Skeletal muscle satellite cell (primary cell): ENCODE measurements around the gene SHISAL1. TPM values are rescaled to one million over a fixed set of nuclear protein-coding genes. Genes with fewer than 3 reads are reported as not detected.

Source experiments
- H3K27me3 ChIP-seq: 2 replicates; pipeline ENCODE4 v1.7.0; 2013; ENCODE audit warnings: low read length; ENCODE audit not compliant: control insufficient read depth, insufficient read depth
- H3K36me3 ChIP-seq: 2 replicates; pipeline ENCODE4 v1.7.0; 2013; ENCODE audit warnings: mild to moderate bottlenecking, control low read depth, low read length; ENCODE audit not compliant: insufficient read depth
- H3K4me1 ChIP-seq: 2 replicates; pipeline ENCODE4 v1.7.0; 2013; ENCODE audit warnings: low read length; ENCODE audit not compliant: control insufficient read depth, insufficient read depth
- H3K4me2 ChIP-seq: 2 replicates; pipeline ENCODE4 v1.7.0; 2013; ENCODE audit warnings: mild to moderate bottlenecking, low read length
- H3K4me3 ChIP-seq: 2 replicates; pipeline ENCODE4 v1.7.0; 2013; ENCODE audit warnings: low read length
- H3K9ac ChIP-seq: 2 replicates; pipeline ENCODE4 v1.7.0; 2013; ENCODE audit warnings: mild to moderate bottlenecking, low read depth, low read length, moderate library complexity
- H3K9me3 ChIP-seq: replicated peaks from 2 replicates; pipeline ENCODE4 v1.7.0; 2013; ENCODE audit warnings: mild to moderate bottlenecking, control low read depth, low read length
- total RNA-seq: library from RNA; depleted of rRNA; stranded (reverse); fragments of >200 nt; gene quantifications from 2 replicates; pipeline ENCODE4 v1.2.3, GENCODE V29; 2012; rRNA removed

The SHISAL1 gene
- total RNA-seq, result 0.76 and 0.87 TPM in 2 replicates

GRCh38 chr22:44312766-44313165 lies at the start of gene SHISAL1:
TSS of gene SHISAL1 (minus strand) at chr22:44312951. CDS start at chr22:44300945, 12,006 bp downstream.
- Histone ChIP-seq H3K4me1 (peaks cover 40% of the 10 kb centered on the region), H3K4me2 (peak within 1 kb of the TSS; percentile 31), H3K36me3 (no peaks in the 10 kb centered on the region), H3K9me3 (no peaks in the 10 kb centered on the region), H3K4me3 (no peak within 1 kb of the TSS), H3K9ac (peak within 1 kb of the TSS; percentile 34), H3K27me3 (peaks cover 8% of the 10 kb centered on the region)

- H3K27me3 ChIP-seq, result peaks cover 11% of the 10 kb centered on the region
- H3K9ac ChIP-seq, result peak overlapping the region; percentile 65
- peaks cover 54% of the 10 kb centered on the region for H3K4me1 ChIP-seq
- H3K4me3 ChIP-seq, result no peak overlapping the region
- H3K4me2 ChIP-seq, result peak overlapping the region; percentile 76
- no peaks in the 10 kb centered on the region for H3K9me3 ChIP-seq
- no peaks in the 10 kb centered on the region for H3K36me3 ChIP-seq
Measured at GRCh38 chr22:44361391-44362126, 48.8 kb upstream of the SHISAL1 start.

- no peaks in the 10 kb centered on the region for H3K36me3 ChIP-seq
- peak overlapping the region; percentile 76 for H3K4me2 ChIP-seq
- H3K9me3 ChIP-seq, result no peaks in the 10 kb centered on the region
- H3K4me3 ChIP-seq, result peak overlapping the region; percentile 34
- H3K27me3 ChIP-seq, result peaks cover 11% of the 10 kb centered on the region
- peak overlapping the region; percentile 65 for H3K9ac ChIP-seq
- peaks cover 54% of the 10 kb centered on the region for H3K4me1 ChIP-seq
Measured at GRCh38 chr22:44360668-44361381, 48.1 kb upstream of the SHISAL1 start.

GRCh38 chr22:44360306-44360667 lies 47.5 kb upstream of the SHISAL1 start:
- Histone ChIP-seq H3K4me1 (peaks cover 54% of the 10 kb centered on the region), H3K9ac (peak overlapping the region; percentile 65), H3K36me3 (no peaks in the 10 kb centered on the region), H3K9me3 (no peaks in the 10 kb centered on the region), H3K27me3 (peaks cover 11% of the 10 kb centered on the region), H3K4me2 (peak overlapping the region; percentile 76), H3K4me3 (no peak overlapping the region)

- peaks cover 54% of the 10 kb centered on the region for H3K4me1 ChIP-seq
- H3K9me3 ChIP-seq, result no peaks in the 10 kb centered on the region
- no peaks in the 10 kb centered on the region for H3K36me3 ChIP-seq
- no peak overlapping the region for H3K4me2 ChIP-seq
- H3K27me3 ChIP-seq, result peaks cover 11% of the 10 kb centered on the region
- no peak overlapping the region for H3K4me3 ChIP-seq
- H3K9ac ChIP-seq, result peak overlapping the region; percentile 65
Measured at GRCh38 chr22:44359496-44360110, 46.9 kb upstream of the SHISAL1 start.

- Histone ChIP-seq H3K9me3 (no peaks in the 10 kb centered on the region), H3K4me1 (peaks cover 47% of the 10 kb centered on the region), H3K27me3 (peaks cover 17% of the 10 kb centered on the region), H3K4me2 (no peak overlapping the region), H3K4me3 (no peak overlapping the region), H3K9ac (no peak overlapping the region), H3K36me3 (no peaks in the 10 kb centered on the region)
Measured at GRCh38 chr22:44358709-44359440, 46.1 kb upstream of the SHISAL1 start.

- H3K9me3 ChIP-seq, result no peaks in the 10 kb centered on the region
- peaks cover 39% of the 10 kb centered on the region for H3K4me1 ChIP-seq
- H3K36me3 ChIP-seq, result no peaks in the 10 kb centered on the region
- no peak overlapping the region for H3K4me2 ChIP-seq
- H3K4me3 ChIP-seq, result no peak overlapping the region
- peaks cover 21% of the 10 kb centered on the region for H3K27me3 ChIP-seq
- H3K9ac ChIP-seq, result no peak overlapping the region
Measured at GRCh38 chr22:44357966-44358465, 45.3 kb upstream of the SHISAL1 start.

GRCh38 chr22:44357296-44357965 lies 44.7 kb upstream of the SHISAL1 start:
- Histone ChIP-seq H3K4me2 (no peak overlapping the region), H3K36me3 (no peaks in the 10 kb centered on the region), H3K9ac (no peak overlapping the region), H3K4me3 (no peak overlapping the region), H3K9me3 (no peaks in the 10 kb centered on the region), H3K27me3 (peaks cover 21% of the 10 kb centered on the region), H3K4me1 (peaks cover 35% of the 10 kb centered on the region)

GRCh38 chr22:44355716-44356070 lies 42.9 kb upstream of the SHISAL1 start:
- H3K27me3 ChIP-seq, result peaks cover 21% of the 10 kb centered on the region
- peaks cover 34% of the 10 kb centered on the region for H3K4me1 ChIP-seq

GRCh38 chr22:44354288-44354687 lies 41.5 kb upstream of the SHISAL1 start:
- H3K9ac ChIP-seq, result no peak overlapping the region
- peaks cover 20% of the 10 kb centered on the region for H3K4me1 ChIP-seq
- no peak overlapping the region for H3K4me3 ChIP-seq
- H3K9me3 ChIP-seq, result no peaks in the 10 kb centered on the region
- H3K27me3 ChIP-seq, result peaks cover 34% of the 10 kb centered on the region
- H3K36me3 ChIP-seq, result no peaks in the 10 kb centered on the region
- H3K4me2 ChIP-seq, result no peak overlapping the region

More at GRCh38 chr22:44355716-44356070, 42.9 kb upstream of the SHISAL1 start:
- Histone ChIP-seq H3K36me3 (no peaks in the 10 kb centered on the region), H3K9me3 (no peaks in the 10 kb centered on the region), H3K4me2 (no peak overlapping the region), H3K4me3 (no peak overlapping the region), H3K9ac (no peak overlapping the region)
